GM10847 (cell line): Measurements from ENCODE around the gene SERTAD1.

Experiments
- POLR2A ChIP-seq: IDR thresholded peaks from 2 replicates; pipeline ENCODE4 v1.6.1; 2011; ENCODE audit not compliant: insufficient read length; ENCODE audit errors: extremely low read depth

SERTAD1 gene

GRCh38 chr19:40378509-40378908 is 47.3 kb downstream of the SERTAD1 start:
- TF ChIP-seq POLR2A: no peak

GRCh38 chr19:40377876-40378385 is 47.9 kb downstream of the SERTAD1 start:
- TF ChIP-seq POLR2A: no peak

- TF ChIP-seq POLR2A: no peak
These were observed 49.4 kb downstream of the SERTAD1 start for GRCh38 chr19:40376286-40376862.

GRCh38 chr19:40374084-40374483 is 51.7 kb downstream of the SERTAD1 start:
- no peak for TF ChIP-seq POLR2A

- TF ChIP-seq POLR2A: no peak
These were observed 54.0 kb downstream of the SERTAD1 start for GRCh38 chr19:40371802-40372122.
